Astrocyte (in vitro differentiated cells and primary cell): ENCODE data around the gene FBXO39. TPM values are rescaled to one million over a fixed set of nuclear protein-coding genes. Genes with fewer than 3 reads are reported as not detected.

Experiments used
- DNase-seq: peaks from one replicate; pipeline ENCODE4 v3.0.0-alpha.2; 2010; ENCODE audit warnings: low read depth
- FAIRE-seq: peaks from 2 replicates; lab custom pipeline; 2011; peaks lifted over from hg19 to GRCh38; lab: Jason Lieb, UNC
- H2AFZ ChIP-seq: 2 replicates; pipeline ENCODE4 v1.6.0; 2012; ENCODE audit warnings: low read depth, low read length, inconsistent platforms
- H3K27ac ChIP-seq: 2 replicates; pipeline ENCODE4 v1.5.1; 2011; ENCODE audit warnings: low read depth, low read length, inconsistent platforms
- H3K27me3 ChIP-seq: 2 replicates; pipeline ENCODE4 v1.6.0; 2011; ENCODE audit warnings: low read length, inconsistent platforms; ENCODE audit not compliant: insufficient read depth
- H3K36me3 ChIP-seq: 2 replicates; pipeline ENCODE4 v1.5.1; 2011; ENCODE audit warnings: low read length, inconsistent platforms; ENCODE audit not compliant: insufficient read depth
- H3K4me1 ChIP-seq: 2 replicates; pipeline ENCODE4 v1.5.1; 2011; ENCODE audit warnings: low read length, inconsistent platforms; ENCODE audit not compliant: insufficient read depth
- H3K4me2 ChIP-seq: 2 replicates; pipeline ENCODE4 v1.6.0; 2012; ENCODE audit warnings: low read length, inconsistent platforms
- H3K4me3 ChIP-seq: 2 replicates; pipeline ENCODE4 v1.5.1; 2011; ENCODE audit warnings: low read depth, mild to moderate bottlenecking, low read length, inconsistent platforms; ENCODE audit not compliant: insufficient read depth
- H3K79me2 ChIP-seq: 2 replicates; pipeline ENCODE4 v1.6.0; 2012; ENCODE audit warnings: mild to moderate bottlenecking, low read length, inconsistent platforms; ENCODE audit not compliant: insufficient read depth
- H3K9ac ChIP-seq: 2 replicates; pipeline ENCODE4 v1.6.0; 2012; ENCODE audit warnings: mild to moderate bottlenecking, low read length, inconsistent platforms
- H3K9me3 ChIP-seq: 2 replicates; pipeline ENCODE4 v1.5.1; 2012; ENCODE audit warnings: low read depth, mild to moderate bottlenecking, low read length, inconsistent platforms; ENCODE audit not compliant: insufficient read depth
- H4K20me1 ChIP-seq: 2 replicates; pipeline ENCODE4 v1.6.0; 2012; ENCODE audit warnings: low read length, inconsistent platforms; ENCODE audit not compliant: insufficient read depth
- H3K27ac Mint-ChIP-seq: one replicate; pipeline ENCODE4 v1.8.0; 2021; ENCODE audit warnings: mild to moderate bottlenecking, mixed read lengths; ENCODE audit not compliant: unreplicated experiment
- H3K27me3 Mint-ChIP-seq: one replicate; pipeline ENCODE4 v1.8.0; 2021; ENCODE audit warnings: low read depth, mixed read lengths; ENCODE audit not compliant: unreplicated experiment
- H3K36me3 Mint-ChIP-seq: one replicate; pipeline ENCODE4 v1.8.0; 2021; ENCODE audit warnings: low read depth, mixed read lengths; ENCODE audit not compliant: unreplicated experiment
- H3K4me1 Mint-ChIP-seq: one replicate; pipeline ENCODE4 v1.8.0; 2021; ENCODE audit warnings: low read depth, mixed read lengths; ENCODE audit not compliant: unreplicated experiment
- H3K4me3 Mint-ChIP-seq: one replicate; pipeline ENCODE4 v1.8.0; 2021; ENCODE audit warnings: mild to moderate bottlenecking, moderate library complexity, mixed read lengths; ENCODE audit not compliant: unreplicated experiment
- H3K9me3 Mint-ChIP-seq: one replicate; pipeline ENCODE4 v1.8.0; 2021; ENCODE audit warnings: mild to moderate bottlenecking, mixed read lengths; ENCODE audit not compliant: unreplicated experiment
- CTCF ChIP-seq: IDR thresholded peaks from 2 replicates; pipeline ENCODE4 v1.5.1; 2011; ENCODE audit warnings: low read depth, mild to moderate bottlenecking, inconsistent platforms, low read length, moderate library complexity; ENCODE audit not compliant: insufficient read depth
- EZH2 ChIP-seq: IDR thresholded peaks from 2 replicates; pipeline ENCODE4 v1.6.1; 2012; ENCODE audit warnings: mild to moderate bottlenecking, low read length, inconsistent platforms; ENCODE audit not compliant: insufficient read depth
- total RNA-seq: library from RNA; stranded (reverse); gene quantifications from 2 replicates; pipeline ENCODE4 v1.2.1, GENCODE V29; 2021

The FBXO39 gene
- total RNA-seq, 1 donor from 2014 or later: 0.93 TPM

GRCh38 chr17:6797718-6798351 is 21.8 kb downstream of the FBXO39 start:
- Histone ChIP-seq H3K4me2 (no peak overlapping the region), H3K4me3 (no peak overlapping the region), H3K27me3 (no peaks in the 10 kb centered on the region), H3K36me3 (no peaks in the 10 kb centered on the region), H3K79me2 (no peaks in the 10 kb centered on the region), H4K20me1 (no peaks in the 10 kb centered on the region), H2AFZ (no peak overlapping the region), H3K4me1 (no peaks in the 10 kb centered on the region), H3K9me3 (no peaks in the 10 kb centered on the region), H3K9ac (no peak overlapping the region), H3K27ac (no peak overlapping the region)
- Mint-ChIP-seq H3K9me3 (no peaks in the 10 kb centered on the region), H3K27ac (no peak overlapping the region), H3K4me1 (peaks cover 8% of the 10 kb centered on the region), H3K36me3 (no peaks in the 10 kb centered on the region), H3K27me3 (peaks cover 21% of the 10 kb centered on the region), H3K4me3 (no peak overlapping the region)
- DNase-seq: no peak
- FAIRE-seq: no peak
- TF ChIP-seq EZH2 (no peak), CTCF (no peak)

GRCh38 chr17:6799738-6800137 is 23.7 kb downstream of the FBXO39 start:
- no peaks in the 10 kb centered on the region for H3K36me3 ChIP-seq
- DNase-seq: no peak
- TF ChIP-seq EZH2 (no peak), CTCF (no peak)
- Mint-ChIP-seq H3K27ac (no peak overlapping the region), H3K36me3 (no peaks in the 10 kb centered on the region), H3K4me3 (no peak overlapping the region), H3K9me3 (peaks cover 3% of the 10 kb centered on the region), H3K27me3 (peaks cover 21% of the 10 kb centered on the region), H3K4me1 (peaks cover 3% of the 10 kb centered on the region)
- no peak overlapping the region for H2AFZ ChIP-seq
- no peaks in the 10 kb centered on the region for H3K79me2 ChIP-seq
- no peak overlapping the region for H3K4me2 ChIP-seq
- H4K20me1 ChIP-seq: no peaks in the 10 kb centered on the region
- H3K4me3 ChIP-seq: no peak overlapping the region
- no peak overlapping the region for H3K27ac ChIP-seq
- no peaks in the 10 kb centered on the region for H3K4me1 ChIP-seq
- H3K9ac ChIP-seq: no peak overlapping the region
- no peaks in the 10 kb centered on the region for H3K9me3 ChIP-seq
- H3K27me3 ChIP-seq: no peaks in the 10 kb centered on the region
- no peak for FAIRE-seq

- Mint-ChIP-seq H3K4me1 (peaks cover 3% of the 10 kb centered on the region), H3K36me3 (no peaks in the 10 kb centered on the region), H3K27ac (no peak overlapping the region), H3K4me3 (no peak overlapping the region), H3K9me3 (peaks cover 8% of the 10 kb centered on the region), H3K27me3 (peaks cover 29% of the 10 kb centered on the region)
- DNase-seq: no peak
- Histone ChIP-seq H3K4me2 (no peak overlapping the region), H3K9me3 (no peaks in the 10 kb centered on the region), H3K79me2 (no peaks in the 10 kb centered on the region), H3K4me1 (no peaks in the 10 kb centered on the region), H3K27ac (no peak overlapping the region), H4K20me1 (no peaks in the 10 kb centered on the region), H3K4me3 (no peak overlapping the region), H3K27me3 (no peaks in the 10 kb centered on the region), H2AFZ (no peak overlapping the region), H3K36me3 (no peaks in the 10 kb centered on the region), H3K9ac (no peak overlapping the region)
- no peak for TF ChIP-seq CTCF
- no peak for TF ChIP-seq EZH2
- no peak for FAIRE-seq
Measured at GRCh38 chr17:6800422-6801027, 24.5 kb downstream of the FBXO39 start.
